Stimulated activated CD4-positive, alpha-beta T cell treated with anti-CD3 and anti-CD28 coated beads, Interleukin-4, amount 100 ng/mL, for 48 hours (primary cell): ENCODE data around the gene PMPCA.
"Not testable (repeated sequence)": the region's sequence is repeated elsewhere in the genome, so short reads cannot be mapped to it uniquely, and the experiment has no call there.

Experiments used
- DNase-seq, 2 donors: peaks; one replicate each; pipeline ENCODE4 v3.0.0-alpha.2; 2020; ENCODE audit warnings: low read depth in 2 of 2

PMPCA gene

DNA sequence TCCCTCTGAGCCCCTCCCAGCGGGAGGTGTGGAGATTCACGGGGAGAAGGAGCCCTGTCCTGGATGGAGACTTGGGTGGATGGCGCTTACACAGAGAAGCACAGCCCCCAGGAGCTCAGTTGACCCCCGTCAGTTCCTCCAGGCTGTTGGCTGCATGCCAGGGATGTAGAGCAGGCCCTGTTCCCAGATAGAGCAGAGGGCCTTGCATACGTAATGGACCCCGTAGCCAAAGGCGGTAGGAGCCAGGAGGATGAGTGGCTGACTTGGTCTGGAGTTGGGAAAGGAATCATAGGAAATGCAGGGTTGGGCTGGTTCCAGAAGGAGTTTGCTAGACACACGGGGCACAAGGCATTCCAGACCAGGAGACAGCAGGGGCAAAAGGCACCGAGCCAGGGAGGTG lies 2.5 kb downstream of the PMPCA start:
- no peak for DNase-seq

DNA sequence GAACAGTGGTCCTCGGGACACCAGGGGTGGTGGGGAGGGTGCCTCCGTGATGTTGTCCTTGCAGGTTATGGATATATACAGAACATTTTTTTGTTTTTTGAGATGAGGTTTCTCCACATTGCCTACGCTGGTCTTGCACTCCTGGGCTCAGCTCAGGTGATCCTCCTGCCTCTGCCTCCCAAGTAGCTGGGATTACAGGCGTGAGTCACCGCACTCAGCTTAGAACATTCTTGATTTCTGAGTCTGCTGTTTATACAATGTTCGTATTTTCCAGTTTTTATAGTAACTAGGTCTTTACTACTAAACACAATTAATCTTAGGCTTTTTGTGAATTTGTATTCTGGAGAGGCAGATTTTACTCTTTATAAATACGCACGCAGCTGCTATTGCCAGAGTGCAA lies 6.0 kb downstream of the PMPCA start:
- no peak for DNase-seq

DNA sequence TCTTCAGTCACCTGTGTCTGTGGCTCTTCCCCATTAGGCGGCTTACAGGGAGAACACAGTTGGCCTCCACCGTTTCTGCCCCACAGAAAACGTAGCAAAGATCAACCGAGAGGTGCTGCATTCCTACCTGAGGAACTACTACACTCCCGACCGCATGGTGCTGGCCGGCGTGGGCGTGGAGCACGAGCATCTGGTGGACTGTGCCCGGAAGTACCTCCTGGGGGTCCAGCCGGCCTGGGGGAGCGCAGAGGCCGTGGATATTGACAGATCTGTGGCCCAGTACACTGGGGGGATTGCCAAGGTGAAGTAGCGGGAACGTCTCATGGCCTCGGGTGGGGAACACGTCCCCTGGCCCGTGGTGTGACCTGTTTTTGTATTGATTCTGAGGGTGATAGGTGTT lies 6.5 kb downstream of the PMPCA start:
- DNase-seq = no peak

DNA sequence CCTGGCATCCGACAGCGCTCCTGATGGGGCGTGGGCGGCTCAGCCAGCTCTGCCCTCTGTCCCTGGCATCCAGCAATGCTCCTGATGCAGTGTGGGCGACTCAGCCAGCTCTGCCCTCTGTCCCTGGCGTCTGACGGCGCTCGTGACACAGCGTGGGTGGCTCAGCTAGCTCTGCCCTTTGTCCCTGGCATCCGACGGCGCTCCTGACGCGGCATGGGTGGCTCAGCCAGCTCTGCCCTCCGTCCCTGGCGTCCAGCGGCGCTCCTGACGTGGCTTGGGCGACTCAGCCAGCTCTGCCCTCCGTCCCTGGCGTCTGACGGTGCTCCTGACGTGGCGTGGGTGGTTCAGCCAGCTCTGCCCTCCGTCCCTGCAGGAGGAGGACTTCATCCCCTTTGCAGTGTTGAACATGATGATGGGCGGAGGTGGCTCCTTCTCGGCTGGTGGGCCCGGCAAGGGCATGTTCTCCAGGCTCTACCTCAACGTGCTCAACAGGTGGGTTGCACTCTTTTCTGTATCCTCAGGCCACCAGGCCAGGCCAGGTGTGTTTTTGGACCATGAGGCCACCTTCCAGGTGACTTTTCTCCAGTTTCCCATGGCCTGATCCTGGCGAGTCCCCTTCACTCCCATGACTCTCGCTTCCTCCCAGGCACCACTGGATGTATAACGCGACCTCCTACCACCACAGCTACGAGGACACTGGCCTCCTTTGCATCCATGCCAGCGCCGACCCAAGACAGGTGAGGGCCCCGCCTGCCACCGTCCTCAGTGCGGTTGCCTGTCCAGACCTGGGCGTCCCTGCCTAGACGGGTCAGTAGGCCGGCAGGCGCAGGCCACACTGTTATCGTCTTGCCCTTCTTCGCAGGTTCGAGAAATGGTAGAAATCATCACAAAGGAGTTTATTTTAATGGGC lies 8.0 kb downstream of the PMPCA start:
- DNase-seq = no peak

DNA sequence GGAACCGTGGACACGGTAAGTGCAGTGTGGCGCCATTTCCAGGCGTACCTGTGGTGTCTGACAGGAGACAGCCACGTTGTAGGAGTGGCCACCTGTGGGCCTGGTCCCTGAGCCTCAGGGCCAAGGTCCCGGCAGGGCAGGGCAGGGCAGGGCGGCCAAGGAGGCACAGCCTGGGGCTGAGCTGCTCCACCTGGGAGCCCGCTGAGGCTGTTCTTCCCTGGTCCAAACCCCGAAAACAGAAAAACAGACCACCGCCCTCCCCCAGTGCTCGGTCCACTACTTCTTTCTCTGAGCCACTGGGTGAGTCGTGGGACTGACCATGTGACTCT lies 8.6 kb downstream of the PMPCA start:
- DNase-seq = no peak

DNA sequence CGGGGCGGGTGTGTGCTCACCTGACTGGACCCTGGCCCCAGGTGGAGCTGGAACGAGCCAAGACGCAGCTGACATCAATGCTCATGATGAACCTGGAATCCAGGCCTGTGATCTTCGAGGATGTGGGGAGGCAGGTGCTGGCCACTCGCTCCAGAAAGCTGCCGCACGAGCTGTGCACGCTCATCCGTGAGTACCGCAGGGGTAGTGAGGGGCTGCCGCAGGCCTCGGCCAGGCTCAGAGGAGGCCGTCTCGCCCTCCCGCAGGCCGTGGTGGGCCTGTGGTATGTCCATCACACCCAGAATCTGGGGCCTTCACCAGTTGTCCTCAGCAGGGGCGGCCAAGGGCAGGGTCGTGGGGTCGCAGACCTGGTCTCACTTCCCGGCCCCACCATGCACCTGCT lies 11.3 kb downstream of the PMPCA start:
- no peak for DNase-seq

DNA sequence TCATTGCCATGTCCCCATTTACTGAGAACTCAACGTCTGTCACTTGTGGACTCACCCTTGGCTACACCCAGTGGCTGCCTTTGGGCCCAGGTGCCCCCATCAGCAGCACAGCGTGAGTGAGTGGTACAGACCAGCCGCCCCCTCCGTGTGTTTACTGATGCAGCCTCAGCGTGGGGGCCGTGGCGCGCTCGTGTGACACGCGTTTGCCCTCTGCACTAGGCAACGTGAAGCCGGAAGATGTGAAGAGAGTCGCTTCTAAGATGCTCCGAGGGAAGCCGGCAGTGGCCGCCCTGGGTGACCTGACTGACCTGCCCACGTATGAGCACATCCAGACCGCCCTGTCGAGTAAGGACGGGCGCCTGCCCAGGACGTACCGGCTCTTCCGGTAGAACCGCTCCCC lies 12.4 kb downstream of the PMPCA start:
- DNase-seq = no peak

DNA sequence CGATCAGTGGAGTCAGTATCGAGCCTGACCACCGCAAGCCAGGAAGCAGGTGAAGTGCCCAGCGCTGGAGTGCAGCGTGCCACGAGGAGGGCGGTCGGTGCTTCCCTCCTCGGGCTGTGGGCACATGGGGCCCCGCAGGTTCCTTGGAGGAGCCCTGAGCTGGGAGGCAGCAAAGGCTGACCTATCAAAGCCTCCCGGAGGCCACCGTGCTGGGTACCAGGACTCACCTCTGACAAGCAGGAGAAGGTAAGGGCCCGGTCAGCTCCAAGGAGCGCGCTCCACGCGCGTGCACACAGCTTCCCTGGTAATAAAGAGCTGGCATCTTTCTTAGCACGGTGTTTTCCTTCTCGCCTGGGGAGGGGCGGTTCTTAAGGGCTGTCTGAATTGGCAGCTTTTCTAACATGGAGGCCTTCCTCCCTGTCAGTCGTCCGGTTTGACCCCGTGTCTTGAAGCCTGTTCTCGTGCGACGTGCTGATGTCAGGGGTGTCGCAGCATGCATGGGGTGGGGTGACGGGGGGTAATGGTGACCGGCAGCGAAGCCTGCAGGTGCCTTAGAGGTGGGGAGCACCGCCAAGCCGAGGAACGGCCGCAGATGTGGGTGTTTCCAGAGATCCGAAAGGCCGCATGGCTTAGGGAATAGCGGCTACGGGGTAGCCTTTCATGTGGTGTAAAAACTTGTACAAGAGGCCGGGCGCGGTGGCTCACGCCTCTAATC lies 13.1 kb downstream of the PMPCA start:
- no peak for DNase-seq

DNA sequence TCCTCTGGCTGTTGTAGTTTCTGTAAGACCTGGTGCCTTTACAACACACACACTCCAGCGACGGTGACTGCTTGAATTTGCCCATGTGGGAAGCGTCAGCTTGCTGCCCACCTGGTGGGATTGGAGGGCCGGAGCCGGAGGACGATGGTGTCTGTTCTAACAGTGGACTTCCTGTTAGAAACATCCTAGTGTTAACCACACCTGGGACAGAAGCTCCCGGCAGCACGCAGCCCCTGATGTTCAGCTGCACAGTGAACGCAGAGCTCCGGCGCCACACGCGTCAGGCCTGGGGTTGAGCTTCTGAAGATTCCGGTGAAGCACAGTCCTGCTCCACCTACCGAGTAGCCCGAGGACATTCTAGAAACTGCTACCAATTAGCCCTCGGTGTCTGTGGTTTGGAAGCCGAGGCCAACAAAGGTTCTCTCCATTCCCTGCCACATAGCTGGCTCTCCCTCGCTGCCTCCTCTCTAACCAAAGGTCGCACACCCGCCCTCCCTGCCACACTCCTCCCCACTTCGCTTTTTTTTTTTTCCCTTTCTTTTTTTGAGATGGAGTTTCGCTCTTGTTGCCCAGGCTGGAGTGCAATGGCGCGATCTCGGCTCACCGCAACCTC lies 14.4 kb downstream of the PMPCA start:
- no peak for DNase-seq

DNA sequence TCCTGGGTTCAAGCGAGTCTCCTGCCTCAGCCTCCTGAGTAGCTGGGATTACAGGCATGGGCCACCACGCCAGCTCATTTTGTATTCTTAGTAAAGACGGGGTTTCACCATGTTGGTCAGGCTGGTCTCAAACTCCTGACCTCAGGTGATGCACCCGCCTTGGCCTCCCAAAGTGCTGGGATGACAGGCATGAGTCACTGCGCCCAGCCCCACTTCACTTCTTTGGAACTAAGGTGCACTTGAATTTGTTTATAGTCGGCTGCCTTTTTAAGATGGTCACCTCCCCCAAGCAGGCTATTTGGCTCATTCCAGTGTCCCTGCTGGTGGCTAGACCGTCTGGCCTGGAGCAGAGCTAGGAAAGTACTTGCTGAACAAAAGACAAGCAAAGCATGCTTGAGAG lies 14.9 kb downstream of the PMPCA start:
- DNase-seq = not testable (repeated sequence)

DNA sequence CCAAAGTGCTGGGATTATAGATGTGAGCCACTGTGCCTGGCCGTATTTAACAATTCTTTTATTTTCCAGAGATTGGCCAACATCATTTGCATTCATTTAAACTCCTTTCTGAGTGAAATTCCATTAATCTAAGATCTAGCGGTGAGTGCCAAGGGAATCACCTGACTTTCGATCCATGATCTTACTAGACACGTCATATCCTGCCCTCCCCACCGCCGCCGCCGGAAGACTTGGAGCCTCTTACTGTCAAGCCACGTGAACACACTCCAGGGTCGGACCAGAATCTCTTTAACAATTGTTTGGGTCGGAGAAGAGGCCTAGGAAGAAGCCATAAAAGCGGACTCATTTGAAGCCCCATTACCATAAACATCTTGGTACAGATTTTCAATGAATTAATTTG lies 16.3 kb downstream of the PMPCA start:
- no peak for DNase-seq

DNA sequence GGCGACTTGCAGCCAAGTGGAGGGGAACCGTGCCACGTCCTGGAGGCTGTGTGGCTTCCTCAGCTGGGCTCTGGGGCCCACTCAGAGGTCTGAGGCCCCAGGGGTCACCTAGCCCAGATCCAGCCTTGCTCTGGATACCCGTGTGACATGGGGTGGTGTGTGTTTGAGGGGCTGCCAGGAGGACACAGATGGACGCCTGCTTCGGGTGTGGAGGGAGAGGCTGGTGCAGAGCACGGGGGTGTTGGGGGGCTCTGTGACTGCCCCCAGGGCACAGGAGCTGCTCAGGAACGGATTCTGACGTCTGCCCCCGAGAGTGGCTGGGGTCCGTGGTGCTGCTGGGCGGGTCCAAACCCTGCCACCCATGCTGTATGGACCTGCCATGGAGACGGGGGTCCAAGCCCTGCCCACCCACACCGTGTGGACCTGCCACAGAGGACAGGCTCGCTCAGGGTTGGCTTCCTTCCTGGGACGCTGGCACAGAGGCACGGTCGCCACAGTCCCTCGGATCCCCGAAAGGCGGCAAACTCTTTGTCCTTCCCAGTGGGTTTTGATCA lies 18.7 kb downstream of the PMPCA start:
- DNase-seq = no peak

DNA sequence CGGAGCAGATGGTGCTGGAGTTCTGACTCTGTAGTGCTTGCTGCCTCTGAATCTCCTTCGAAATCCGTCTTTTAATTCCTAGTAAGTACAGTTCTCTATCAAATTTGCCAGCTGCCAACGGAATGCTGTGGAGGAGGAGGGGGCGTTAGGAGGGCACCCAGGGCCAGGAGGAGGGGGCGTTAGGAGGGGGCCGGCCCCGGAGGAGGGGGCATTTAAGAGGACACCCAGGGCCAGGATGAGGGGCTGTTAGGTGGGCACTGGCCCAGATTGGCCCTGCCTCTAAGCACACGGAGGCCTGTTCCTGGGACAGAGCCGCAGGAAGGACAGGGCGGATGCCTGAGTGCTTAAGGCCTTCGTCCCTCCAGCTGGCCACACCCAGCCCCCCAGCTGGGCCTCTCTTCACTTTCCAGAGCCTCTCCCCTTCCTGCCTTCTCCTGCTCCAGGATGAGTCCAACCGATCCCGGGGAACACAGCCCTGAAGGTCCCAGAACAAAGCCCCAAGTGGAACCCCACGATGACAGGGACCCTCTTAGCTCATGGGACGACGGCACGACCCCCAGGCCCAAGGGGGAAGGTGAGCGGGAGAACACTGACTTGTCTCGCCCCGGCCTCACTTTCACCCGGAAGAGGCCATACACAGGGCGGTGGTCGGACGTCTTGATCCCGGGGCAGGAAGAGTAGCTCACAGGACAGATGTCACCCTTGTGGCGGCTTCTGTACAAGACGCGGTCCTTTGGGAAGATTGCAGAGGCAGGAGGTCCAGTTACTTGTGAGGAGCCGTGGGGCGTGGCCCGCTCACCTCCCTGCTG lies 19.4 kb downstream of the PMPCA start:
- DNase-seq = no peak

DNA sequence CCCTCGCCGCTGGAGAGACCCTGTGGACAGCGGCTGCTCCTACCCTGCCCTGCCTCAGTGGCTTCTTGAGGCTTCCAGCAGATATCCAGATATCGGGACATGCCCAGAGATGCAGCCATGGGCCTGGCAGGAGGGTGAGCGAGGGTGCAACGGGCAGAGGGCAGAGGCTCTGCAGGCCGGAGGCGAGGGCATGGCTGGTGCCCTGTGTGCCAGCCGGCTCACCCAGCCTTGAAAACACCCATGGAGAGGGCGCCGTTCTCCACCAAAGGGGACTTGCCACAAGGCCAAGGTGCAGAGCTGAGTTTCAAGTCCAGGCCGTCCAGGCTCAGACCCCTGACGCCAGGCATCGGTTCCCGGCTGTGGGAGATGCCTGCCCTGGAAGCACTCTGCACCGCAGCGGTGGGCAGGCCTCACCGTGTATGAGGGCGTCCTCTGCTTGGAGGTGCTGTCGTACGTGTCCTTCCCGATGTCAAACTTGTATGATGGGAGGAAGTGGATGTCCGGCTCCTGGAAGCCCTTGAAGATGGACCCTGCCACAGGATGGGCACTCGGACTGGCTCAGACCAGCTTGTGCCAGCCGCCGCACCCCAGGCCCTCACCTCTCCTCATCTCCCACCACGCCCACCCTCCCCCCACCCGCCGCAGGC lies 20.3 kb downstream of the PMPCA start:
- DNase-seq = no peak

DNA sequence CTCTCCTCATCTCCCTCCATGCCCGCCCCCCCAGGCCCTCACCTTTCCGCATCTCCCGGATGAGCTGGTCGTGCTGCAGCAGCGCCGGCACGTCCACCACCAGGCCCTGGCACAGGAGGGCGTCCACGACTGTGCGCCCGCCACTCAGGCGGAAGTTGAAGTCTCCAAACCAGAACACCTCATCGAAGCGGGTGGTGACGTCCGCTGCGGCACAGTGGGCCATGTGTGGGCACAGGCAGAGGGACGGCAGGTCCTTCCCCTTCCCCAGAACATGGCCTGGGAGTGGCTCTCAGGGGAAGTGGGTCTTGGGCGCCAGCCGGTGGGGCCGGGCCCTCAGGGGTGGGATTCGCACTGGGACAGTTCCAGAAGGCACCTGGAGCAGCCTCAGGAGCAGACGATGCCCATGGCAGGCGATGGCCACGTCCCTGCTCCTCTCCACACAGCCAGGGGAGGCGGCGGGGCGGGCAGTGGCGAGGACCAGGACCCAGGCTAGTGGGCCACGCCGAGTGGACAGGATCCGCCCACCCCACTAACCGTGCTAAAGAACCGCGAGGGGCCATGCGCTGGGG lies 21.4 kb downstream of the PMPCA start:
- DNase-seq = no peak

DNA sequence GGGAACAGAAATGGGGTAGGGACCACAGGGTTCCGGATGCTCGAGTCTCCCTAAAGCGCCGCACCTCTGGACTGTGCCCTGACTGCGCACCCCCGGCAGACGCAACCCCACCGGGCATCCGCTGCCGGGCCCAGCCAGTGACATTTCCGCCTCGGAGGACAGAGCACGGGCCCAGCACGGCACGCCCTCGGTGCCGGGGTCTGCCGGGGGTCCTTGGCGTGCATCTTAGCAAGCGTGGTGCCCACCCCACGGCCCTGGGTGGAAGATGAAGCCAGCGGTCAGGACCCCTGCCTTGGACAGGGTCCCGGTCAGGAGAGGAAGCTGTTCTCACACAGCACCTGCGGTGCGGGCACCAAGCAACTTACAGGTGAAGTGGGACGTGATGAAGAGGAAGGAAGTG lies 22.1 kb downstream of the PMPCA start:
- DNase-seq = no peak

DNA sequence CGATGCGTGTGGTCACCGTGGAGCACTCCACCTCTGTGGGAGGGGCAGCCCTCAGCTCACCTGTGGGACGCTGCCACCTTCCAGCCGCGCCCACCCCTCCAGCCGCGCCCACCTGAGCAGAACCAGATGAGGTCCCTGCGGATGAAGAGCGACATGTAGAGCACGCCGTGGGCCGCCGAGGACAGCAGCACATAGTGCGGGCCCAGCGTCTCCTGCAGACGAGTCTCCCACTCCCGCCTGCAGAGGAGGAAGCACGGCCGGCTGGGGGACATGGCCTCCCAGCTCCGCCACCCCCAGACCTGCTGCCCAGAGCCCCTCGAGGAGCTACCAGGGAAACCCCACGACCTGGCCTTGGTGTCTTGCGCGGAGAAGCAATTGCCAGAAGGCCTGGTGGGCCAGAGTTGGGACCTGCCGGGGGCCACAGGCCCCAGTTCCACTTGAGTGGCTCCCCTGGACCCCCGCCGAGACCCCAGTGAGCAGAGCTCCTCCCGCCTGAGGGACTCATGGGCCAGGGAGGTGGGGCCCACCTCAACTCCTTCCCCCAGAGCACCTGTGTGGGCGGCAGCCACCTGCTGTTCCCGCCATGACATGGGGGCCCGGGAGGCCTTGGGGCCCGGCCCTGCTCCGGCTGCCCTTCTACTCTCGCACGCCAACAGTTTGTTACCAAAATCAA lies 22.7 kb downstream of the PMPCA start:
- DNase-seq = no peak

DNA sequence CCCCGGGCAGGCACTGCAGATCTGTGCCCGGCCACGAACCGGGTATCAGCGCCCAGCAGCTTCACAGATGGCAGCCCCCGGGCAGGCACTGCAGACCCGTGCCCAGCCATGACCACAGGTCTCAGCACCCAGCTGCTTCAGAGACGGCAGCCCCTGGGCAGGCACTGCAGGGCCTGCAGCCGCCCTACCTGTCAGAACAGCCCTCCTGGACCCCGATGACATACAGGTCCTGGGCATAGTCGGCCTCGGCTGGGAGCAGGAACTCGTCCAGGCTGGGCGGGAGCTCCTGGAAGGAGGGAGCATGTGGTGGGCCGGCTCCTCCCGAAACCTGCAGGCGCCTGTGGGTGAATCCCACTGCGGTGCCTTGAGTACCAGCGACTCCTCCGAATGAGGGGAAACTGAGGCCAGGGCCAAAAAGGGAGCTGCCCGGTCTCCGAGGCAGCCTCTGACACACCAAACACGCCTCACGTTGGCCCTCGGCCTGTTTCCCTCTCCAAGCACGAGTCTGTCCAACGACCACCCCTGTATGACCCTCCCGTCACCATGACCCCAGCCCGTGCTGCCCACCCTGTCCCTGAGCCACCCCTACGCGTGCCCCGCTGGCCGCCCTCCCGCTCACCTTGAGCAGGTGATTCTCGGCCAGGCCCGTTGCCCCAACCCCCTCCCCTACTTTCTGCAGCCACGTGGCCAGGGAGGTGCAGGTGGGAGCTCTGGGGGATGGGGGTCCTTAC lies 23.6 kb downstream of the PMPCA start:
- DNase-seq = no peak

DNA sequence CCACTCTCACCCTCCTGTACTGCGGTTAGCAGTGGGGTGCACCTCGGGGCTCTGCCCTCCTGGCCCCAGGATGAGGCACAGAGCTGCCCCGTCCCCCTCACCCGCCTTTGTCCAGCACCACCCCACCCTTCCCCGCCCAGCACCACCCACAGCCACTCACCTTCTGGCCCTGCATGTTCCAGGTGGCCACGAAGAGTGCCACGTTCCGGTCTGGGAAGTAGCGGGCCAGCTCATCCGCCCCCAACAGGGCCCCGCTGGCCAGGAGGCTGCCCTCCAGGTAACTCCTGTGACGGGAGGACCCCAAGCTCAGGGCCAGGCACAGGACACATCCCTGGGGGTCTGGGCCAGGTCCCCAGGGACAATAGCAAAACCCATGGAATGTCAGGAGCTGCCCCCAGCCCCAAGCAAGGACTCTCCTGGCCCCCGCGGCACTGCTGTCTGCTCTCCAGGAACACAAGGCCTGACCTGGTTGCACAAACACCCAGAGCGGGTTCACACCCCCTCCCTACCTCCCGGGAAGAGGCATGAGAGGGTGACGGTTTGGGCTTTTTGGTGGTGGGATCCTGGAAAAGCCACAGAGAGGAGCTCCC lies 24.2 kb downstream of the PMPCA start:
- DNase-seq = no peak
